GM21423 (cell line): ENCODE measurements around the gene CCDC38.
"Not testable (repeated sequence)": the region's sequence is repeated elsewhere in the genome, so short reads cannot be mapped to it uniquely, and the experiment has no call there.

Experiments
- ATAC-seq: cut with Tn5 transposase; IDR thresholded peaks from one replicate; pipeline ENCODE4 v1.9.1; 2021; ENCODE audit warnings: mild to moderate bottlenecking, moderate library complexity; ENCODE audit not compliant: unreplicated experiment

CCDC38 gene

DNA sequence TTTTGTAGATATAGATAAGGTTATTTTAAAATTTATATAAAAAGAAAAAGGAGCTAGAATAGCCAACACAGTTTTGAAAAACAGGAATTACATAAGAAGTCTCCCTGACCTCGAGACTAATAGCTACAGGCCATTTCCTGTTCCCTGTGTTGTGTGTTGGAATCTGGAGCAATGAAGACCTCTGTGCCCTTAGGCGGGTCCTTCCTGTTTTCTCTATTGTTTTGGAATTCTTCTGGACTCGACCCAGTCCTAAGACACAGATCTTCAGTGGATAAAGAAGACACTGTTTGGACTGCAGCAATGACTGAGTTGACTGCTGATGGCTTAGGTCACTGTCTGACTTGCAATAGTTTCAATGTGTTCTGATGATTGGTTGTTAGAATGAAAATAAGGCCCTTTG is 57.4 kb downstream of the CCDC38 start:
- no peak for ATAC-seq

DNA sequence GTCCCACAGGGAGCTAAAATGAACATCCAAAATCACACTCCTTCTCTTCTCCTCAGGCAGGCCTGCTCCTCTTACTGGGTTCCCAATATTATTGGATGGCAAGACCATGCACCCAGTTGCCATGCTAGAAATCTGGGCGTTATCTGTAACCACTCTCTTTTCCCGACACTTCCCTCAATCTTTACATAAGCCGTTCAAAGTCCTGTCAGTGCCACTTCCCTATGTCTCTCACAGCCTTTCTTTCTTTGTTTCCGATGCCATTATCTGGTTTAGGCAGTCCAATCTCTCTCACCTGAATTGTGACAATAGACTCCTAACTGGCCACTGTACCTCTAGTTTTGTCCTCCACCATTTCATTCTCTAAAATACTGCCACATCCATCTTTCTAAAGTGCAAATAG is 59.5 kb downstream of the CCDC38 start:
- no peak for ATAC-seq

DNA sequence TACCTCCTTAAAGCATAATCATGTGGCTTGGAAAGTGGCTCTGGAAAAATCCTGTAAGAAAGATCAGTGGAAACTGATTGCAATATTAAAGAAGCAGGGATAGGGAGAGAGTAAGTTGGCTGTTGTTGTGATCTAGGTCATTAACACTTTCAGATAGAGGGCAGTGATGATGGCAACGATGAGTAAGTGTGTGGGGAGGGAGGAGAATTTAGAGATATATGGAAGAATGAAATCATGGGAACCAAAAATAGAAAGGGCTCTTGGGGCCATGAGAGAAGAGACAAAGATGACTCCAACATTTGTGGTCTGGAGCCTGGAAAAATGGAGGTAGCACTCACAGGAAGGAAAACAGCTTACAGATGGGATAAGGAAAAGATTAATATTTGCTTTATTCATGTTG is 60.3 kb downstream of the CCDC38 start:
- no peak for ATAC-seq

DNA sequence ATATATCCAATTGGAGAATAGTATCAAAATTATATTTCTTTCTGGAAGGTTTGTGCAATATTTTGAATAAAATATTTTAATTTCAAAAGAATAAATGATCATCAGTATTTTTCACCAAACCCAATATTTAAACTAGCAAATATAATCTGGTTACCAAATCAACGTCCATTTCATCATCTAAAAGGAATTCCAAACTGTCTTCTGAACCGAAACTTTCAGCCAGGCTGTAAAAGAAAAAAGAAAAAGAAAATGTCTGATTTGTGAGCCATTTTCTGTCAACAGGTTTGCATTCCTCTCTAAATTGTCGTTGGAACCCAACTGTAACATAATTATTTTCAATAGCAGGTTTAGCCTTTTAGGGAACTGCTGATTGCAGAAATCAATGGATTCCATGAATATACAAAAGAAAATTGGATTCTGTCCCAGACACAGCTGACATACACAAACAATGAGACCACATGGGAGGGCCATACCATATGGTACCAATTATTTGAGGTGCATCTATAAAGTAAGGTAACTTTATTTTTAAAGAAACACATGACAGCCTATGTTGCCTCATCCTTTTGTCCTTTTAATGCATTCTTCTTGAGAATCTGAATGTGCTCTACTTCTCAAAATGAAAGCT is 61.0 kb downstream of the CCDC38 start:
- no peak for ATAC-seq

DNA sequence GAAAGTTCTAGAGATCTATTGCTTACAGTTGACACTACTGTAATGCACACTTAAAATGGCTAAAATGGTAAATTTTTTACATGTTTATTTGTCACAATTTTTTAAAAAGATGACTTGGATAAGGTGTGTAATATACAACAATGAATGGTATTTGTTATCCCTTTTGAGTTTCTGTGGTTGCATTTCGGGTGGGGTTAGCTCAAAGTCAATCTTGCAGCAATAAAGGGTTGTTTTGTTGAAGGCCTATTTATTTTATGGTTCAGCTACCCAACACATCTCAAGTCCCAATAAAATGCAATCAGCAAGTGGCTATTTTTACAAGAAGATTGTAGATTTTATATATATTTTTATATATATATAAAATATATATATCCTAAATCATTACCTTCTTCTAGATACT is 61.5 kb downstream of the CCDC38 start:
- ATAC-seq, result no peak

DNA sequence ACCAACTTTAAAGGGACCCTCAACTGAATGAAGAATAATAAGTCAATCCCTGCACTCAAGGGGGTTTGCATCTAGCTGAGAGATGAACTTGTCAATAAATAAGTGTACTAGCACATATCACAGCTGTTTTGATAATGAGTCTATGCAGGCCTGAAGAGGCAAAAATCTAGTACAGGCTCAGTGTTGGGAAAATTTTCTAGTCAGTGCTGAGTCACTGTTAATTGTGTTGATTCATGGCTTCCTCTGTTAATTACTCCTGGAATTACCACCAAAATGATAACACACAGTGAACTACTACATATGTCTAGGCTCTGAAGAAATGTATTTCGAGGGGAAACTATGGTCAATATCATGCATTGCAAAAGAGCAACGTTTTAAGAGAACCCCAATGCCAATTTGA is 64.8 kb downstream of the CCDC38 start:
- ATAC-seq, result no peak

DNA sequence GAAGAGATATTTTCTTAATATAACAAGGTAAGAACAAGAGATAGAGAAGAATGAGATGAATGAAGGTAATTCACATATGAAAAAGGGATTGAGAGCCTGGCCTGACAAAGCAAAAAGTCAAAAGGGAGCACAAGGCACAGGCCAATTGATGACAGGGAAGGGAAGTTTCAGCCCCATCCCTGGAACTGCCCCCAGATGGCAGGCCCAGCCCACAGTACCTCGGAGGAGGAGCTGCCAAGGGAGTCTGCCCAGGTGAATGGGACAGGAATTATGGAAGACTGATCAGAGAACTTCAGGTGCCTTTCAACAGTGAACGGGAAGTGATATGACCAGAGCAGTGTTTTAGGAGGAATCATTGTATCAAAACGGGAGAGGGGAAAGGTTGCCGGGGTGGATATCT is 68.0 kb downstream of the CCDC38 start:
- ATAC-seq, result no peak

DNA sequence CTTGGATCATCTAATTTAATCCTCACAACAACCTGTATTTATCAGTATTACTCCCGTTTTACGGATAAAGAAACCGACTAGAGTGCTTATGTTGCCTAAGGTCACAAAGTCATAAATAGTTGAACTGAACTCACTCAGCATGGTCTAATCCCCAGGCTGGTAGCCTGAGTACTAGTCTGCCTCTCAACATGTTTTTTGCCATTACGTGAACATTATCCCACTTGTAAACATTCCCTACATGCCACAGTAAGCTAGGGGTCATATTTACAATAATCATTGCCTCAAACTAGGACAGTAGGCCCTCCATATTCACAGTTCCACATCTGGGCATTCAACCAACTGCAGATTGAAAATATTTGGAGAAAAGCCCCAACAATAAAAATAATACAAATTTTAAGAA is 71.5 kb downstream of the CCDC38 start:
- no peak for ATAC-seq

DNA sequence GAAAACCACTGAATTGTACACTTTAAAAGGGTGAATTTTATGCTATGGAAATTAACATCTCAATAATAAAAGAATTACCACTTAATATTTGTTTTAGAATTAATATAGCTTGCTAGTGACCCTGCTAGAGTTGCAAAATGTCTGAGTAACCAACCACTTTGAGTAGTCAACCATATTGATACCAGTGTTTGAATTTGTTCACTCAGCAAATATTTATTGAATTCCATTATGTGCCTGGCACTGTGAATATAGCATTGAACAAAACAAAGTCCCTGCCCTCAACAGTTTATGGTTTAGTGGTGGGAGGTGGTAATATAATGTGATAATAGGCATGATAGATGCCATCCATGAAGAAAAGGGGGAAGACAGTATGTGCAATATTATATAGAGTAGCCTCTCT is 79.1 kb downstream of the CCDC38 start:
- ATAC-seq, result no peak

DNA sequence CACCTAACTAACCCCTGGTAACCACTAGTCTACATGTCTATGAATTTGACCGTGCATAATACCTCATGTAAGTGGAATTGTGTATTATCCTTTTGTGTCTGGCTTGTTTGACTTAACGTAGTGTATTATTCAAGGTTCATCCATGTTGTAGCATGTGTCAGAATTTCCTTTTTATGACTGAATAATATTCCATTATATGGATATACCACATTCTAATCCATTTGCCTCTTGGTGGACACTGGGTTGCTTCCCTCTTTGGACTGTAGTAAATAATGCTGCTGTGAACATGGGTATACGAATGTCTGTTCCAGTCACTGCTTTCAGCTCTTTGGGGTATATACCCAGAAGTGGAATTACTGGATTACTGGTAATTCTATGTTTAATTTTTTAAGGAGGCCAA is 80.4 kb downstream of the CCDC38 start:
- ATAC-seq, result no peak

DNA sequence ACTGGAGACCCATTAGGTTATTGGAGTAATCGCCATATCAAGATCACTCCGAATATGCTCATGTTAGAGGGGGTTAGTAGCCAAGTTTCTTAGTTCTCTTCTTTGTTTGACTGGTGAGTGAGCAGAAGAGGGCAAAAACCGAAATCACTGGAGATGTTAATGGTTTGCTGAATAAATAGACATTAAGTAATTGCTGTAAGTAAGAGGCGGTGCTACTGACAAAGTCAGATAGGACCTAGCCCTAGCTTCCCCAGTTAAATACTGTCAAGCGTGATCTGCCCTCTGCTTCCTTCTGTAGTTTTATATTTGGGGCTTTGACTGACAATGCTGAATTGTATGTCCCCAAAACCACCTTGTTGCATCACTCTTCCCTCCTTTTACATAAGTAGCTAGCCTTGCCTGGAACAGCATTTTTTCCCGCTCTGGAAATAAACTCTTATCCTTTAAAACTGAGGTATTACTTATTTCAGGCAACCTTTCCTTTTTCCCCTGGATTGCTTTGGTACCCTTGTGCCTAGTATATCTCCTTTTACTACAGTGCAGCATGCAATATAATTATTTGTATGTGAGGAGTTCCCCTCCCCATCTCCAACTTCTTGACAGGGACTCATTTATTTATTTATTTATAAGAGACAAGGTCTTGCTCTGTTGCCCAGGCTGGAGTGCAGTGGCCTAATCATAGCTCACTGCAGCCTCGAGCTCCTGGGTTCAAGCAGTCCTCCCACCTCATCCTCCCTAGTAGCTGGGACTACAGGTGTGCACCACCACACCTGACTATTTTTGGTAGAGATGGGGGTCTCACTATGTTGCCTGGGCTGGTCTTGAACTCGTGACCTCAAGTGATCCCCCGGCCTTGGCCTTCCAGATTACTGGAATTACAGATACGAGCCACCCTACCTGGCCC is 82.2 kb downstream of the CCDC38 start:
- no peak for ATAC-seq

DNA sequence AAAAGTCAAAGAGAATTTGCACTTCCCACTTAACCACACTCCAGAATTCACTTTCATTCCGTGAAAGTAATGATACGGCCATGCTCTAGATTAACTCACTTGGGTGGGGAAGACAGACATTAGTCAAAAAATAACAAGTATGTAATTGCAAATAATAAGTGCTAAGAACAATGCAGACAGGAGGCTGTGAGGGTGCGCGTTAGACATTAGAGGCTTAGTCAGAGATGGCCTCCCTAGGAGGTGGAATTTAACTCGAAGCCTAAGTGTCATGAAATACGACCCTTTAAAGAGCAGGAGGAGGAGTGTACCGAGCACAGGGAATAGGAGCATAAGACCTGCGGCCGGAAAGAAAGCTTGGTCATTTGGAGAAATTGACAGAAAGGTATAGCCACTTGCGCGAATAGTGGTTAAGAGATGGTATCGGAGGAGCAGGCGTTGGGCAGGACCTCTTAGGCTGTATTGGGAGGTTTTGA is 83.0 kb downstream of the CCDC38 start:
- ATAC-seq, result no peak

DNA sequence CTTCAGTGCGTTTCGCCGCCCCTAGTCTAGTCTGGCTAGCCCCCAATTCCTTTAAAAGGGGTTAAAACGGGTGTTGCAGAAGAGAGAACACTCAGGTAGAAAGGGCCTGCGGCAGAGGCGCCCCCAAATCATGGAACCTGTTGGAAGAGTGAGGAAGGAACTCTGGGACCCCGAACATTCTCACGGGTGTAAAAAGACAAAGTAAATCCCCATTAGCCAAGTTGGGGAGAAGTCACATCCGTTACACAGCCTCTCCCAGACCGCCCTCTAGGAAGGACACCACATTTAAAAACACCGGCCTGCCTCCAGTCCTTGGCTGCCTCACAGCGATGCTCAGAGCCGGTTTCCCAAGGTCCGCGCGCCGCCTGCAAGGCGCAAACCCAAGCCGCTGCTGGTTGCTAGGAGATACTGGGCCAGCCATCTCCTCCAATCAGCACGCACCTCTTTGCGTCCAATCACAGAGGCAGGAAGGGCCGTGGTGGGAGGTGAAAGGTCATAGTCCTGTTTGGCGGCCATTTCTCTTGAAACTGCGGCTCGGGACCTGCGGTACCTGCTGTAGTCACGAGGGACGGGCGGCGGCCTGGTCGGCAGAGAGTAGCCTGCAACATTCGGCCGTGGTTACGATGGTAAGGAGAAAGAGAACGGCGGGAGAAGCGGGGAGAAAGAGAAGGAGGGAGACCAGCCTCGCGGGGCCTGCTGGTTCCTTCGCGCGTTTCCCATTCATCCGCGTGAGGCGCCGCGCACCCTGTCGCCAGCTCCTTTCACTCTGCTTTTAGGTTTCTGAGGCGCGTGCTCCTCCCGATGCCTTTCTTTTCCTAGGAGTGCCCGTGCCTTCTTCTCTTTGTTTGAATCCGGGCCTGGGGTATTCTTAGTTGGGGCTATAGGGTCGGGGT is 83.7 kb downstream of the CCDC38 start, which contains the start of gene SNRPF:
TSS of gene SNRPF (plus strand) at position 502 of the 893 bp plus-strand sequence. CDS start at position 624, 122 bp downstream.
- peak; percentile 100 for ATAC-seq

DNA sequence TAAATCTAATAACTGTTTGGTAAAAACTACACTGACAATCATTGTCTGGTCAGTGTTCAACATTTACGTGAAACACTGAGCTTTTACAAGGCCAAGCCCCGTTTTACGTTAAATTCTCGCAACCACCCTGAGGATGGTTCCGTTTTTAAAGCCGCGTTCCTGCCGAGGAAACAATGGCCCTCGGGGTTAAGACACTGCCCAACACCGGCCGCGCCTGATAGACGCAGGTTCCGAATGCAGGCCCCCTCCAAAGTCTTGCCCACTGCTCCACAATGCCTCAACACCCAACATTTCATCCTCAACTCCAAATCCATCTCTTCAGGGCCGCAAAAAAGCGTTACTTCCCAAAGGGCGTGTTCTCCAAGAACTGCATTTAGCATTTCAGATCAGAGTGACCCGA is 84.6 kb downstream of the CCDC38 start:
- ATAC-seq, result no peak

DNA sequence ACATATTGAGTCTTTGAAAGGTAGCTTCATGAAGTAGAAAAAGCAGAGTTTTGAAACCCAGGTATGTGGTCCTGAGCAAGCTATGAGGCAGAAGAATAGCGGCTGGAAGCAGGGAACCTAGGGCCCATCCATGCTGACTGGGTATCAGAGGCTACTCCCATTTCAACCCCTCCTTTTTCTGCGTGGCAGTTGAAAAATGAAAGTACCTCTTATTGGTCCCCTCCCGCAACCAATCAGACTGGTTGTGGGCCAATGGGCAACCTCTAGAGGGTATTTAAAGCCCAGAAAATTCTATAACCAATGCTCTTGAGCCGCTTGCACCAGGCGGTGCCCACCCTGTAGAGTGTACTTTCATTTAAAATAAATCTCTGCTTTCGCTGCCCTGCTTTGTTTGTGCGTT is 85.3 kb downstream of the CCDC38 start:
- ATAC-seq, result no peak

DNA sequence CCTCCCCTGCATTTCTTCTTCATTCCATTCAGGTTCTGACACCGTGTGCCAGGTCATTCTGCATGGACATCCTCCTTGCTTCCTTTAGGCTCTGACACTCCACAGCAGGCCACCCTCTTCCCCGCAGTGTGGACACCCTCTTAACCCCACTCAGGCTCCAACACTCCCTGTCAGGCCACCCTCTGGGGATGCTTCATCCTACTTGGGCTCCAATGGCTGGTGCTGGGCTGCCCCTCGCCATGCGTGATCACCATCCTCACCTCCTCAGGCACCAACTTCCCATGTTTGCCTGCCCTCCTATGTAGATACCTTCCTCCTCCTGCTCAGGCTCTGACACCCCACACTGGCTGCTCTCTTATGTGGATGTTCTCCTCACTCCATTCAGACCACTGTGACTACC is 90.3 kb downstream of the CCDC38 start:
- ATAC-seq, result no peak

DNA sequence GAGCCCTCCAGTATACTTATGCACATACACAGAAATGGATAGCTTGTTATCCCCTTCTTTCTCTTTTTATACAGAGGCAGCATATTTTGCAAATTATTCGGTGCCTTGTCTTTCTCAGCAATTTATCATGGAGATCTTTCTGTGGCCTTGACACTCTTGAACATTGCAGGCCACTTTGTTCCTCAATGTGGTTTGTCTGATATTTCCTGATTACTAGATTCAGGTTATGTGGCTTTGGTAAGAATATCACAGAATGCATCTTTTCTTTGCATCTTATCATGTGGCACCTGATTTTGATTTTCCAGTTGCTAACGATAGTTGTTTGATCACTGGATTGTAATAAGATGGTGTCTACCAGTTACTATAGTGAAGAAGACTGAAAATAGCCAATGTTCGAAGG is 90.8 kb downstream of the CCDC38 start:
- no peak for ATAC-seq

DNA sequence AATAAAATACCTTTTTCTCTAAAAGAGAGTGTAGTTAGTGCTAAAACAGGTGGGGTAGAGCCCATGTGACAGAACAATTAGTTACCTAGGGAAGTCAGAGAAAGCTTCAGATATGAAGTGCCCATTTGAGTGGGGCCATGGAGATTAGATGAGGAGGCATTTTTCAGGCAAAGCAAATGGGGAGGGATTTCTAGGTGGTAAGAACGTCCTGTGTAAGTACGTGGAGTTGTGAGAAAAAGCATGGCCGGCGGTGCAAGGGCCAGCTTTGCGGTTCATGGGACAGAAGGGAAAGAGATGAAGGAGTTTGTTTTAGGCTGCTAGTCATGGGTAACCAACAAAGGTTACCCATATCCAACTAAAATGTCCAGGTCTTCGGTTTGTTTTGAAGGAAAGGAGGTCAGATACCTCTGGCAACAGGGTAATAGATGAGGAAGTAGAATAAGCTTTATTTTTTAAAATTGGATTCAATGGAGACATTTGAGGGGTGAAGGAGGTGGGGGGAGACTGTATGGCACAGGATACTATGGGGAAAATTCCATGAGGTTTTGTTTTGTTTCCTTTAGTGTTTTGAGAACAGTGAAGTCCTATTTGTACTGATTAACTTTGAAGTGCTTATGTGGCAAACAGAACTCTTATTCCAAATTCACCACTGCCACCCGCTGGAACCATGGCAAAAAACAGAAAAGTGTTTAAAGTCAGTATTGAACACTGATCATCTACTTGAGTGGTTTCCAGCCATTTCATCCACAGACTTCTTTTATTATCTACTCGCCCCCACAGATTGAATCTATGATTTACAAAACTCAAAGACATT is 93.6 kb downstream of the CCDC38 start:
- ATAC-seq, result no peak

DNA sequence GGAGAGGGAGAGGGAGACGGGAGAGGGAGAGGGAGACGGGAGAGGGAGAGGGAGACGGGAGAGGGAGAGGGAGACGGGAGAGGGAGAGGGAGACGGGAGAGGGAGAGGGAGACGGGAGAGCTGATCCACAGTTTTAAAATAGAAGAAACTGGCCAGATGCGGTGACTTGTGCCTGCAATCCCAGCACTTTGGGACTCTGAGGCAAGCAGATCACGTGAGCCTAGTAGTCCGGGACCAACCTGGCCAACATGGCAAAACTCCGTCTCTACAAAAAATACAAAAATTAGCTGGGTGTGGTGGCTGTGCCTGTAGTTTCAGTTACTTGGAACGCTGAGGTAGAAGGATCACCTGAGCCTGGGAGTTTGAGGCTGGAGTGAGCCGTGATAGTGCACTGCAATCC is 100.0 kb downstream of the CCDC38 start:
- not testable (repeated sequence) for ATAC-seq

DNA sequence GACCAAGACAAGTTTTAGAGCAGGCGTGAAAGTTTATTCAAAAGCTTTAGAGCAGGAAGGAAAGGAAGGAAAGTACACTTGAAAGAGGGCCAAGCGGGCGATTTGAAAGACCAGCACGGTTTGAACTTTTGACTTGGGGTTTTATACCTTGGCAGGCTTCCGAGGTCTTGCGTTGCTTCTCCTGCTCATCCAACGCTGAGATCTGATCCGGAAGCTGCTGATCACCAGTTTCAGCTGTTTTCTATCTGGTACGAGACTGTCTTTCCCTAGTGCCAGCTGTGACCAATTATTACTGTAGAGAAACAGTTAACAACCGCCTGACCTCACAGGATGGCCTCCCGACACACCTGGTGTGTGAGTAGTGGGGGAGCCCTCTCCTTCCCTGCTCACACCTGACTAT is 104.3 kb downstream of the CCDC38 start:
- no peak for ATAC-seq
